Measurements from ENCODE around the gene SERPINB2. TPM values are rescaled to one million over a fixed set of nuclear protein-coding genes. Genes with fewer than 3 reads are reported as not detected.

The SERPINB2 gene
- total and polyA plus RNA-seq, 10 of the 15 experiments (the other 5 are each of a cell fraction or from before 2014, with no cell fraction given) = 9.6 to 25.3 (median 14.0) TPM

- ChIA-PET CTCF (interaction anchor here (1.5 kb wide), 2 partner anchors 48 to 64 kb away, joined by 3 to 6 read pairs; no protein-coding TSS in a partner anchor), POLR2A (interaction anchor here (0.6 kb wide), 1 partner anchor 448 kb away, joined by 5 read pairs; no protein-coding TSS in a partner anchor), RAD21 (ENCODE audit: unreplicated experiment) (no interaction called here), SMC1A (ENCODE audit: uncharacterized antibody, unreplicated experiment) (interaction anchor here (1.4 to 1.5 kb wide), 2 partner anchors 37 to 354 kb away, joined by 3 to 4 read pairs; no protein-coding TSS in a partner anchor)
- no peak overlapping the region for H3K9ac ChIP-seq (ENCODE audit: control insufficient read depth, insufficient read depth, low read length)
- H2AFZ ChIP-seq (ENCODE audit: control insufficient read depth, low read depth, low read length) = no peak overlapping the region
- H3K79me2 ChIP-seq (ENCODE audit: control insufficient read depth, insufficient read depth, low read length) = no peaks in the 10 kb centered on the region
- TF ChIP-seq FOXM1 (IDR thresholded peaks at IDR 0.05; ENCODE audit: low read depth, low read length) (no peak), TARDBP (IDR thresholded peaks at IDR 0.05; ENCODE audit: borderline replicate concordance) (no peak), CBX5 (IDR thresholded peaks at IDR 0.05; ENCODE audit: low read depth) (no peak), POLR2A (IDR thresholded peaks at IDR 0.05; ENCODE audit: low read depth, low read length) (no peak), KLF5 (IDR thresholded peaks at IDR 0.05; ENCODE audit: partially characterized antibody) (no peak), BRCA1 (IDR thresholded peaks at IDR 0.05; ENCODE audit: low read depth, low read length) (no peak), POLR2AphosphoS5 (IDR thresholded peaks at IDR 0.05; ENCODE audit: low read length) (no peak), BCL11A (IDR thresholded peaks at IDR 0.05; ENCODE audit: low read depth, low read length) (no peak), PAX8 (IDR thresholded peaks at IDR 0.05) (no peak)
- H3K36me3 ChIP-seq (ENCODE audit: control insufficient read depth in 2 of 2, insufficient read depth in 2 of 2, low read length in 1 of 2) = no peaks in the 10 kb centered on the region
- in situ Hi-C loops (cut with MboI) (no loop called here), intact Hi-C loops (cut with micrococcal nuclease; ENCODE audit: unreplicated experiment) (no loop called here)
- no peak overlapping the region for H3K4me2 ChIP-seq (ENCODE audit: control insufficient read depth, insufficient read depth)
- no TSS peak for BruUV-seq (replicated peaks)
- H3K4me1 ChIP-seq (ENCODE audit: control insufficient read depth, insufficient read depth, low read length) = no peaks in the 10 kb centered on the region
- H4K20me1 ChIP-seq (ENCODE audit: control insufficient read depth, insufficient read depth) = no peaks in the 10 kb centered on the region
- FAIRE-seq = no peak
- ATAC-seq = no peak
- no peaks in the 10 kb centered on the region for H3K27me3 ChIP-seq (replicated peaks in 1 of 2; ENCODE audit: control insufficient read depth in 2 of 2, insufficient read depth in 2 of 2, low read length in 1 of 2)
- H3K4me3 ChIP-seq = no peak overlapping the region
- no peak for DNase-seq (ENCODE audit: low read depth, low spot score)
- WGBS (ENCODE audit: insufficient coverage, insufficient replicate concordance, low lambda C conversion rate, missing lambda C conversion rate) = 5% methylated on average over 1 of the region's 1 CpG
- no peak overlapping the region for H3K27ac ChIP-seq (ENCODE audit: control insufficient read depth, insufficient read depth)
- H3K9me3 ChIP-seq (replicated peaks; ENCODE audit: control insufficient read depth, insufficient read depth, low read length) = no peaks in the 10 kb centered on the region
Observed at GRCh38 chr18:63871836-63872235, 15.7 kb upstream of the SERPINB2 start.

- FAIRE-seq = no peak
- H3K9me3 ChIP-seq (replicated peaks; ENCODE audit: control insufficient read depth, insufficient read depth, low read length) = no peaks in the 10 kb centered on the region
- no peak overlapping the region for H3K9ac ChIP-seq (ENCODE audit: control insufficient read depth, insufficient read depth, low read length)
- TF ChIP-seq SKIL (IDR thresholded peaks at IDR 0.05; ENCODE audit: low read depth, poor library complexity, severe bottlenecking) (no peak), RFX5 (IDR thresholded peaks at IDR 0.05; ENCODE audit: low read depth, low read length) (no peak), CUX1 (IDR thresholded peaks at IDR 0.05; ENCODE audit: insufficient replicate concordance, low read depth, low read length) (no peak), HDGF (IDR thresholded peaks at IDR 0.05) (no peak)
Observed at GRCh38 chr18:63872586-63872985, 14.9 kb upstream of the SERPINB2 start.

More at GRCh38 chr18:63872586-63872985, 14.9 kb upstream of the SERPINB2 start:
- Histone ChIP-seq H3K4me2 (ENCODE audit: control insufficient read depth, insufficient read depth) (no peak overlapping the region), H2AFZ (ENCODE audit: control insufficient read depth, low read depth, low read length) (no peak overlapping the region), H4K20me1 (ENCODE audit: control insufficient read depth, insufficient read depth) (no peaks in the 10 kb centered on the region), H3K79me2 (ENCODE audit: control insufficient read depth, insufficient read depth, low read length) (no peaks in the 10 kb centered on the region), H3K36me3 (ENCODE audit: control insufficient read depth in 2 of 2, insufficient read depth in 2 of 2, low read length in 1 of 2) (no peaks in the 10 kb centered on the region), H3K4me1 (ENCODE audit: control insufficient read depth, insufficient read depth, low read length) (no peaks in the 10 kb centered on the region), H3K4me3 (no peak overlapping the region), H3K27ac (ENCODE audit: control insufficient read depth, insufficient read depth) (no peak overlapping the region), H3K27me3 (replicated peaks in 1 of 2; ENCODE audit: control insufficient read depth in 2 of 2, insufficient read depth in 2 of 2, low read length in 1 of 2) (no peaks in the 10 kb centered on the region)
- in situ Hi-C loops (cut with MboI) (no loop called here), intact Hi-C loops (cut with micrococcal nuclease; ENCODE audit: unreplicated experiment) (no loop called here)
- POLR2A ChIA-PET = interaction anchor here (0.6 kb wide), 1 partner anchor 447 kb away, joined by 5 read pairs; no protein-coding TSS in a partner anchor
- SMC1A ChIA-PET (ENCODE audit: uncharacterized antibody, unreplicated experiment) = interaction anchor here (1.4 kb wide), 1 partner anchor 37 kb away, joined by 3 read pairs; no protein-coding TSS in a partner anchor
- RAD21 ChIA-PET (ENCODE audit: unreplicated experiment) = no interaction called here
- ATAC-seq (no peak), DNase-seq (ENCODE audit: low read depth, low spot score) (no peak)
- CTCF ChIA-PET = interaction anchor here (1.5 kb wide), 1 partner anchor 64 kb away, joined by 6 read pairs; no protein-coding TSS in a partner anchor
- no TSS peak for BruUV-seq (replicated peaks)

All from GM12878 (cell line).